ENCODE results near the gene ZNF185. TPM values are rescaled to one million over a fixed set of nuclear protein-coding genes. Genes with fewer than 3 reads are reported as not detected.

ZNF185 gene
- total RNA-seq, 1 experiment from 2014 or later, result 11.3 TPM

DNA sequence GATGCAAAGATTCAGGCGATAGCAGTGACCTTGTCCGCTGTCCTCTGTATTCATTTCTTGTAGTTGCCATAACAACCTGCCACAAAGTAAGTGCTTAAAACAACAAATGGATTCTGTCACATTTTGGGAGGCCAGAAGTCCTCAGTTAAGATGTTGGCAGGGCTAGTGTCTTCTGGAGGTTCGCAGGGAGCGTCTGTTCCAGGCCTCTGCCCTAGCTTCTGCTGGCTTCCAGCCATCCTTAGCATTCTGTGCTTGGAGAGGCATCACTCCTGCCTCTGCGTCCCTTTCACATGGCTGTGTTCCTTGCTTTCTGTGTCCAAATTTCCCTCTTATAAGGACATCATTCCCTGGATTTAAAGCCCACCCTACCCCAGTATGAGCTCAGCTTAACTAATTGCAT lies 31.5 kb upstream of the ZNF185 start:
- Histone ChIP-seq H3K4ac (ENCODE audit: low read depth, low read length) (no peak overlapping the region), H3K9ac (ENCODE audit: extremely low read depth, insufficient read length, low read length) (no peak overlapping the region), H4K5ac (ENCODE audit: insufficient read length, low read depth, low read length) (no peak overlapping the region), H3K56ac (ENCODE audit: insufficient read length, low read depth, low read length) (no peak overlapping the region), H3K27ac (ENCODE audit: insufficient read length, low read depth, low read length) (no peak overlapping the region), H4K20me1 (ENCODE audit: control insufficient read depth, insufficient read depth, insufficient read length) (no peaks in the 10 kb centered on the region), H3K18ac (ENCODE audit: insufficient read length, low read depth, low read length) (no peak overlapping the region), H2BK12ac (ENCODE audit: insufficient read length, low read depth, low read length) (no peak overlapping the region), H3K14ac (ENCODE audit: insufficient read depth, low read length) (no peak overlapping the region), H3K23ac (ENCODE audit: insufficient read length, low read depth, low read length) (no peak overlapping the region), H3T11ph (ENCODE audit: low read length) (no peak overlapping the region), H2BK20ac (ENCODE audit: low read depth, low read length, poor library complexity, severe bottlenecking) (no peak overlapping the region), H4K8ac (replicated peaks; ENCODE audit: insufficient read length, low read depth, low read length) (no peak overlapping the region), H3K23me2 (ENCODE audit: insufficient read length, low read depth, low read length, poor library complexity, severe bottlenecking) (no peaks in the 10 kb centered on the region), H2BK120ac (ENCODE audit: low read depth, low read length, poor library complexity, severe bottlenecking) (no peak overlapping the region), H3K79me1 (ENCODE audit: insufficient read depth, low read depth, low read length, poor library complexity, severe bottlenecking) (no peaks in the 10 kb centered on the region), H2BK5ac (ENCODE audit: insufficient read length, low read length) (no peak overlapping the region), H2AK5ac (ENCODE audit: insufficient read length, low read length) (no peak overlapping the region), H3K27me3 (ENCODE audit: insufficient read depth, low read length) (no peaks in the 10 kb centered on the region), H4K91ac (ENCODE audit: insufficient read length, low read depth, low read length) (no peak overlapping the region), H2BK15ac (ENCODE audit: low read depth, low read length) (no peak overlapping the region), H3K4me1 (ENCODE audit: insufficient read depth, low read length) (no peaks in the 10 kb centered on the region), H3K4me2 (ENCODE audit: insufficient read depth, insufficient read length, low read length) (no peak overlapping the region), H2AFZ (ENCODE audit: low read length) (no peak overlapping the region), H3K9me3 (ENCODE audit: control insufficient read depth, low read depth, low read length) (peaks cover 18% of the 10 kb centered on the region), H3K79me2 (ENCODE audit: insufficient read depth, low read length) (no peaks in the 10 kb centered on the region)
- DNase-seq, result no peak
- no peaks in the 10 kb centered on the region for H3K4me1 Mint-ChIP-seq
- H3K27me3 Mint-ChIP-seq (ENCODE audit: low read depth), result no peaks in the 10 kb centered on the region; the same call in none of the 2 replicates
- no peak overlapping the region for H3K27ac Mint-ChIP-seq
- WGBS (ENCODE audit: extremely low coverage, insufficient read length, low lambda C conversion rate), result no CpG with 5 or more reads among the region's 5 CpGs
- H3K9me3 Mint-ChIP-seq, result peaks cover 76 to 82% of the 10 kb centered on the region in 2 experiments
- H3K4me3 Mint-ChIP-seq, result no peak overlapping the region
- H3K36me3 Mint-ChIP-seq (ENCODE audit: insufficient read depth in 1 of 3, low read depth in 3 of 3), result peaks cover 45 to 81% (median 48%) of the 10 kb centered on the region in 3 experiments
- TF ChIP-seq, protein P1, sequence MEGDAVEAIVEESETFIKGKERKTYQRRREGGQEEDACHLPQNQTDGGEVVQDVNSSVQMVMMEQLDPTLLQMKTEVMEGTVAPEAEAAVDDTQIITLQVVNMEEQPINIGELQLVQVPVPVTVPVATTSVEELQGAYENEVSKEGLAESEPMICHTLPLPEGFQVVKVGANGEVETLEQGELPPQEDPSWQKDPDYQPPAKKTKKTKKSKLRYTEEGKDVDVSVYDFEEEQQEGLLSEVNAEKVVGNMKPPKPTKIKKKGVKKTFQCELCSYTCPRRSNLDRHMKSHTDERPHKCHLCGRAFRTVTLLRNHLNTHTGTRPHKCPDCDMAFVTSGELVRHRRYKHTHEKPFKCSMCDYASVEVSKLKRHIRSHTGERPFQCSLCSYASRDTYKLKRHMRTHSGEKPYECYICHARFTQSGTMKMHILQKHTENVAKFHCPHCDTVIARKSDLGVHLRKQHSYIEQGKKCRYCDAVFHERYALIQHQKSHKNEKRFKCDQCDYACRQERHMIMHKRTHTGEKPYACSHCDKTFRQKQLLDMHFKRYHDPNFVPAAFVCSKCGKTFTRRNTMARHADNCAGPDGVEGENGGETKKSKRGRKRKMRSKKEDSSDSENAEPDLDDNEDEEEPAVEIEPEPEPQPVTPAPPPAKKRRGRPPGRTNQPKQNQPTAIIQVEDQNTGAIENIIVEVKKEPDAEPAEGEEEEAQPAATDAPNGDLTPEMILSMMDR (conservative IDR thresholded peaks at IDR 0.05), result no peak

All from H9 (cell line).